ENCODE data around the gene AGAP1. TPM values are rescaled to one million over a fixed set of nuclear protein-coding genes. Genes with fewer than 3 reads are reported as not detected.

Gene AGAP1
- total and polyA plus RNA-seq, 4 donors, result 2.0 to 8.5 (median 5.4) TPM

GRCh38 chr2:236089271-236090026, 595.6 kb downstream of the AGAP1 start:
- Histone ChIP-seq H3K36me3 (ENCODE audit: control insufficient read depth in 4 of 4, insufficient read depth in 3 of 4, low read depth in 1 of 4, low read length in 3 of 4) (no peaks in the 10 kb centered on the region), H3K4me1 (ENCODE audit: control insufficient read depth in 4 of 4, insufficient read depth in 4 of 4, low read length in 3 of 4) (no peaks in the 10 kb centered on the region), H3K9me3 (ENCODE audit: control insufficient read depth in 4 of 4, low read length in 3 of 4) (no peaks in the 10 kb centered on the region), H3K4me3 (ENCODE audit: low read depth in 1 of 3, low read length in 3 of 3) (no peak overlapping the region), H3K9ac (ENCODE audit: low read depth in 1 of 2, low read length in 2 of 2) (no peak overlapping the region), H3K27ac (ENCODE audit: low read depth in 1 of 2, low read length in 2 of 2) (no peak overlapping the region), H3K27me3 (ENCODE audit: control insufficient read depth in 4 of 4, insufficient read depth in 4 of 4, low read length in 3 of 4) (no peaks in the 10 kb centered on the region)
- WGBS, result 93% methylated on average over 12 of the region's 12 CpGs
- TF ChIP-seq JUND (IDR thresholded peaks at IDR 0.05) (no peak), FOXA1 (IDR thresholded peaks at IDR 0.05) (no peak), TAF1 (conservative IDR thresholded peaks at IDR 0.05) (no peak), YY1 (IDR thresholded peaks at IDR 0.05) (no peak), HNF4G (IDR thresholded peaks at IDR 0.05) (no peak), CTCF (IDR thresholded peaks at IDR 0.05; ENCODE audit: low read depth, low read length, missing input control) (no peak), ZBTB33 (IDR thresholded peaks at IDR 0.05) (no peak), FOXA2 (IDR thresholded peaks at IDR 0.05) (no peak), EGR1 (IDR thresholded peaks at IDR 0.05; ENCODE audit: low read depth in 2 of 2) (no peak), MAX (IDR thresholded peaks at IDR 0.05) (no peak), GABPA (IDR thresholded peaks at IDR 0.05 in 1 of 2, conservative IDR thresholded peaks at IDR 0.05 in 1 of 2) (no peak), NR2F2 (IDR thresholded peaks at IDR 0.05) (no peak), RAD21 (IDR thresholded peaks at IDR 0.05) (no peak), HNF4A (conservative IDR thresholded peaks at IDR 0.05) (no peak), RXRA (IDR thresholded peaks at IDR 0.05) (no peak), SP1 (IDR thresholded peaks at IDR 0.05) (no peak), REST (IDR thresholded peaks at IDR 0.05) (no peak), ATF3 (IDR thresholded peaks at IDR 0.05) (no peak)
- no peak for DNase-seq (ENCODE audit: low spot score)

Measured in liver (tissue), 9 donors.